HepG2 (cell line): ENCODE data around the gene SLC35B2. TPM values are rescaled to one million over a fixed set of nuclear protein-coding genes. Genes with fewer than 3 reads are reported as not detected.

Experiments used
- CREB1 ChIP-seq, 2 experiments: fragments of 450-650 bp in 1 of 2; IDR thresholded peaks; 2 replicates each; pipeline ENCODE4 v1.6.1; 2016 to 2017; ENCODE audit warnings: control low read depth in 1 of 2, mild to moderate bottlenecking in 1 of 2, missing compliant biosample characterization in 1 of 2, missing genetic modification characterization in 1 of 2
- IRF2 ChIP-seq: IDR thresholded peaks from 2 replicates; pipeline ENCODE4 v1.6.1; 2018; ENCODE audit warnings: missing genetic modification reagents, missing compliant biosample characterization
- ISL2 ChIP-seq: sonication (generic); formaldehyde crosslinking; IDR thresholded peaks from 2 replicates; pipeline ENCODE4 v1.5.0; 2020; ENCODE audit warnings: missing genetic modification reagents
- JUND ChIP-seq: sonication (generic); formaldehyde crosslinking; IDR thresholded peaks from 2 replicates; pipeline ENCODE4 v1.8.0; 2022; ENCODE audit warnings: mild to moderate bottlenecking, missing genetic modification reagents
- MBNL3 ChIP-seq: fragments of 250-450 bp; sonication (Bioruptor Pico); conservative IDR thresholded peaks from 2 replicates; pipeline ENCODE4 v1.8.0; 2022; ENCODE audit warnings: mild to moderate bottlenecking, inconsistent platforms
- MED1 ChIP-seq: sonication (generic); formaldehyde crosslinking; IDR thresholded peaks from 2 replicates; pipeline ENCODE4 v1.4.0; 2020; ENCODE audit warnings: missing genetic modification reagents
- NKX3-1 ChIP-seq: sonication (generic); formaldehyde crosslinking; IDR thresholded peaks from 2 replicates; pipeline ENCODE4 v1.5.0; 2020; ENCODE audit warnings: missing genetic modification reagents
- PTBP1 ChIP-seq: fragments of 200-400 bp; formaldehyde crosslinking; IDR thresholded peaks from 2 replicates; pipeline ENCODE4 v1.6.1; 2018; ENCODE audit warnings: low read length, low read depth; ENCODE audit not compliant: poor library complexity, severe bottlenecking
- SATB2 ChIP-seq: sonication (generic); formaldehyde crosslinking; IDR thresholded peaks from 2 replicates; pipeline ENCODE4 v1.5.0; 2020; ENCODE audit warnings: missing genetic modification reagents
- ZMYM2 ChIP-seq: sonication (generic); formaldehyde crosslinking; IDR thresholded peaks from 2 replicates; pipeline ENCODE4 v1.8.0; 2022; ENCODE audit warnings: mild to moderate bottlenecking, missing genetic modification reagents
- ZNF430 ChIP-seq: sonication (generic); formaldehyde crosslinking; IDR thresholded peaks from 2 replicates; pipeline ENCODE4 v1.9.0; 2021; ENCODE audit warnings: mild to moderate bottlenecking, missing genetic modification reagents
- ZNF614 ChIP-seq: IDR thresholded peaks from 2 replicates; pipeline ENCODE4 v1.6.1; 2018; ENCODE audit warnings: missing biosample characterization, missing genetic modification reagents, inconsistent platforms, borderline replicate concordance
- ZNF768 ChIP-seq: sonication (generic); formaldehyde crosslinking; IDR thresholded peaks from 2 replicates; pipeline ENCODE4 v1.4.0; 2020; ENCODE audit warnings: missing genetic modification reagents
- polyA plus RNA-seq, 8 experiments: library from polyadenylated mRNA; depleted of rRNA in 3 of 8; stranded (reverse) in 7 of 8; unstranded in 1 of 8; fragments of >200 nt; fragmentation: Illumina TruSeq in 4 of 8; extraction: Trizol in 4 of 8; gene quantifications; 2 replicates each; pipeline versions ENCODE4 v1.2.1 to v1.2.3, GENCODE V29; 2011 to 2016; ENCODE audit warnings: low read depth in 4 of 8, missing spikeins in 1 of 8, mixed read lengths in 1 of 8; ENCODE audit not compliant: insufficient read depth in 1 of 8
- total RNA-seq, 5 experiments: library from RNA; depleted of rRNA; stranded (reverse); fragments of >200 nt; fragmentation: Illumina TruSeq; extraction: Trizol; gene quantifications; 2 replicates each; pipeline ENCODE4 v1.2.3, GENCODE V29; 2016; ENCODE audit warnings: low read depth in 1 of 5
- TF ChIP-seq, protein P1 (sequence below): sonication (generic); formaldehyde crosslinking; IDR thresholded peaks from 2 replicates; pipeline ENCODE4 v1.4.0; 2020; ENCODE audit warnings: low read depth, missing genetic modification reagents
- TF ChIP-seq, protein P2 (sequence below): sonication (generic); formaldehyde crosslinking; IDR thresholded peaks from 2 replicates; pipeline ENCODE4 v1.4.0; 2020; ENCODE audit warnings: missing genetic modification reagents, borderline replicate concordance
- TF ChIP-seq, protein P3 (sequence below): sonication (generic); formaldehyde crosslinking; IDR thresholded peaks from 2 replicates; pipeline ENCODE4 v1.5.0; 2020; ENCODE audit warnings: missing genetic modification reagents
- TF ChIP-seq, protein P4 (sequence below): IDR thresholded peaks from 2 replicates; pipeline ENCODE4 v1.6.1; 2016; ENCODE audit warnings: low read depth
- TF ChIP-seq, protein P5 (sequence below): IDR thresholded peaks from 2 replicates; pipeline ENCODE4 v1.6.1; 2016; ENCODE audit warnings: missing compliant biosample characterization, missing genetic modification reagents, borderline replicate concordance

Gene SLC35B2
- total and polyA plus RNA-seq, 2 of the 13 experiments (the other 11 are each of a cell fraction or from before 2014, with no cell fraction given): 61.1 to 148 TPM

DNA sequence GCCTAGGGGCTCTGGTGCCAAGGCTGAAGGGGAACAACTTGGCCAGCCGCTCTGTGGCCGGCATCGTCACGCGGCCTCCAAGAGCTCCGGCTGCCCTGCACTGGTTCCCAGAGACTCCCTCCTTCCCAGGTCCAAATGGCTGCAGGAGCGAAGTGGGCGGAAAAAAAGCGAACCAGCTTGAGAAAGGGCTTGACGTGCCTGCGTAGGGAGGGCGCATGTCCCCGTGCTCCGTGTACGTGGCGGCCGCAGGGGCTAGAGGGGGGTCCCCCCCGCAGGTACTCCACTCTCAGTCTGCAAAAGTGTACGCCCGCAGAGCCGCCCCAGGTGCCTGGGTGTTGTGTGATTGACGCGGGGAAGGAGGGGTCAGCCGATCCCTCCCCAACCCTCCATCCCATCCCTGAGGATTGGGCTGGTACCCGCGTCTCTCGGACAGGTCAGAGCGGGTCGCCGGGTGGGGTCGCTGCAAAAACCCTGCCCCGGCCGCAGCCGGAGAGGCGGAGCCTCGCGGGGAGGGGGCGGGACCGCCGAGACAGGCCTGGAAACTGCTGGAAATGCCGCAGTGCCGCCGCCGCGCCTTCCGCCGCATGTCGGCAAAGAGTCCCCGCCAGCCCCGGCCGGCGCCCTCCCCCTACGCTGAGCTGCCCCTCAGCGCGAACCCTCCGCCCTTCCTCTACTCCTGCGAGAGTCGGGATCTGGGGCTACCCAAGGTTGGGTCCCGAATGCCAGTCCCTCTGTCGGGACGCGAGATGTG, 11.2 kb downstream of the SLC35B2 start (continued):
- TF ChIP-seq, protein P1, sequence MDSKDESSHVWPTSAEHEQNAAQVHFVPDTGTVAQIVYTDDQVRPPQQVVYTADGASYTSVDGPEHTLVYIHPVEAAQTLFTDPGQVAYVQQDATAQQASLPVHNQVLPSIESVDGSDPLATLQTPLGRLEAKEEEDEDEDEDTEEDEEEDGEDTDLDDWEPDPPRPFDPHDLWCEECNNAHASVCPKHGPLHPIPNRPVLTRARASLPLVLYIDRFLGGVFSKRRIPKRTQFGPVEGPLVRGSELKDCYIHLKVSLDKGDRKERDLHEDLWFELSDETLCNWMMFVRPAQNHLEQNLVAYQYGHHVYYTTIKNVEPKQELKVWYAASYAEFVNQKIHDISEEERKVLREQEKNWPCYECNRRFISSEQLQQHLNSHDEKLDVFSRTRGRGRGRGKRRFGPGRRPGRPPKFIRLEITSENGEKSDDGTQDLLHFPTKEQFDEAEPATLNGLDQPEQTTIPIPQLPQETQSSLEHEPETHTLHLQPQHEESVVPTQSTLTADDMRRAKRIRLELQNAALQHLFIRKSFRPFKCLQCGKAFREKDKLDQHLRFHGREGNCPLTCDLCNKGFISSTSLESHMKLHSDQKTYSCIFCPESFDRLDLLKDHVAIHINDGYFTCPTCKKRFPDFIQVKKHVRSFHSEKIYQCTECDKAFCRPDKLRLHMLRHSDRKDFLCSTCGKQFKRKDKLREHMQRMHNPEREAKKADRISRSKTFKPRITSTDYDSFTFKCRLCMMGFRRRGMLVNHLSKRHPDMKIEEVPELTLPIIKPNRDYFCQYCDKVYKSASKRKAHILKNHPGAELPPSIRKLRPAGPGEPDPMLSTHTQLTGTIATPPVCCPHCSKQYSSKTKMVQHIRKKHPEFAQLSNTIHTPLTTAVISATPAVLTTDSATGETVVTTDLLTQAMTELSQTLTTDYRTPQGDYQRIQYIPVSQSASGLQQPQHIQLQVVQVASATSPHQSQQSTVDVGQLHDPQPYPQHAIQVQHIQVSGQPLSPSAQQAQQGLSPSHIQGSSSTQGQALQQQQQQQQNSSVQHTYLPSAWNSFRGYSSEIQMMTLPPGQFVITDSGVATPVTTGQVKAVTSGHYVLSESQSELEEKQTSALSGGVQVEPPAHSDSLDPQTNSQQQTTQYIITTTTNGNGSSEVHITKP (CRISPR knock-in tag): no peak; the same call in none of the 2 replicates
- TF ChIP-seq CREB1 (IDR thresholded peaks at IDR 0.05) (peak; percentile 66), CREB1 (CRISPR knock-in tag; IDR thresholded peaks at IDR 0.05) (no peak), ZMYM2 (CRISPR knock-in tag) (0 out of 2 replicates have a peak, but pooled peaks have one; percentile 51), ZNF768 (CRISPR knock-in tag) (peak; percentile 48), IRF2 (peak; percentile 82), JUND (CRISPR knock-in tag) (0 out of 2 replicates have a peak, but pooled peaks have one; percentile 19), PTBP1 (peak; percentile 87), ZNF614 (CRISPR knock-in tag) (no peak; the same call in 1 of the 2 replicates), ZNF430 (CRISPR knock-in tag) (peak; percentile 96), SATB2 (CRISPR knock-in tag) (peak; percentile 23; the same call in 1 of the 2 replicates), ISL2 (CRISPR knock-in tag) (peak; percentile 82), MED1 (CRISPR knock-in tag) (peak; percentile 72; the same call in 1 of the 2 replicates), MBNL3 (peak; percentile 86; the same call in 1 of the 2 replicates), NKX3-1 (CRISPR knock-in tag) (peak; percentile 56)
- TF ChIP-seq, protein P2, sequence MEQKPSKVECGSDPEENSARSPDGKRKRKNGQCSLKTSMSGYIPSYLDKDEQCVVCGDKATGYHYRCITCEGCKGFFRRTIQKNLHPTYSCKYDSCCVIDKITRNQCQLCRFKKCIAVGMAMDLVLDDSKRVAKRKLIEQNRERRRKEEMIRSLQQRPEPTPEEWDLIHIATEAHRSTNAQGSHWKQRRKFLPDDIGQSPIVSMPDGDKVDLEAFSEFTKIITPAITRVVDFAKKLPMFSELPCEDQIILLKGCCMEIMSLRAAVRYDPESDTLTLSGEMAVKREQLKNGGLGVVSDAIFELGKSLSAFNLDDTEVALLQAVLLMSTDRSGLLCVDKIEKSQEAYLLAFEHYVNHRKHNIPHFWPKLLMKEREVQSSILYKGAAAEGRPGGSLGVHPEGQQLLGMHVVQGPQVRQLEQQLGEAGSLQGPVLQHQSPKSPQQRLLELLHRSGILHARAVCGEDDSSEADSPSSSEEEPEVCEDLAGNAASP: peak; percentile 70
- TF ChIP-seq, protein P3, sequence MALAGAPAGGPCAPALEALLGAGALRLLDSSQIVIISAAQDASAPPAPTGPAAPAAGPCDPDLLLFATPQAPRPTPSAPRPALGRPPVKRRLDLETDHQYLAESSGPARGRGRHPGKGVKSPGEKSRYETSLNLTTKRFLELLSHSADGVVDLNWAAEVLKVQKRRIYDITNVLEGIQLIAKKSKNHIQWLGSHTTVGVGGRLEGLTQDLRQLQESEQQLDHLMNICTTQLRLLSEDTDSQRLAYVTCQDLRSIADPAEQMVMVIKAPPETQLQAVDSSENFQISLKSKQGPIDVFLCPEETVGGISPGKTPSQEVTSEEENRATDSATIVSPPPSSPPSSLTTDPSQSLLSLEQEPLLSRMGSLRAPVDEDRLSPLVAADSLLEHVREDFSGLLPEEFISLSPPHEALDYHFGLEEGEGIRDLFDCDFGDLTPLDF: peak; percentile 56; the same call in 1 of the 2 replicates
- TF ChIP-seq, protein P4, sequence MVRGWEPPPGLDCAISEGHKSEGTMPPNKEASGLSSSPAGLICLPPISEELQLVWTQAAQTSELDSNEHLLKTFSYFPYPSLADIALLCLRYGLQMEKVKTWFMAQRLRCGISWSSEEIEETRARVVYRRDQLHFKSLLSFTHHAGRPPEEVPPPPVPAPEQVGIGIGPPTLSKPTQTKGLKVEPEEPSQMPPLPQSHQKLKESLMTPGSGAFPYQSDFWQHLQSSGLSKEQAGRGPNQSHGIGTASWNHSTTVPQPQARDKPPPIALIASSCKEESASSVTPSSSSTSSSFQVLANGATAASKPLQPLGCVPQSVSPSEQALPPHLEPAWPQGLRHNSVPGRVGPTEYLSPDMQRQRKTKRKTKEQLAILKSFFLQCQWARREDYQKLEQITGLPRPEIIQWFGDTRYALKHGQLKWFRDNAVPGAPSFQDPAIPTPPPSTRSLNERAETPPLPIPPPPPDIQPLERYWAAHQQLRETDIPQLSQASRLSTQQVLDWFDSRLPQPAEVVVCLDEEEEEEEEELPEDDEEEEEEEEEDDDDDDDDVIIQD (CRISPR knock-in tag): peak; percentile 53; the same call in 1 of the 2 replicates
- TF ChIP-seq, protein P5, sequence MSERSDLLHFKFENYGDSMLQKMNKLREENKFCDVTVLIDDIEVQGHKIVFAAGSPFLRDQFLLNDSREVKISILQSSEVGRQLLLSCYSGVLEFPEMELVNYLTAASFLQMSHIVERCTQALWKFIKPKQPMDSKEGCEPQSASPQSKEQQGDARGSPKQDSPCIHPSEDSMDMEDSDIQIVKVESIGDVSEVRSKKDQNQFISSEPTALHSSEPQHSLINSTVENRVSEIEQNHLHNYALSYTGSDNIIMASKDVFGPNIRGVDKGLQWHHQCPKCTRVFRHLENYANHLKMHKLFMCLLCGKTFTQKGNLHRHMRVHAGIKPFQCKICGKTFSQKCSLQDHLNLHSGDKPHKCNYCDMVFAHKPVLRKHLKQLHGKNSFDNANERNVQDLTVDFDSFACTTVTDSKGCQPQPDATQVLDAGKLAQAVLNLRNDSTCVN (CRISPR knock-in tag): peak; percentile 35; the same call in 1 of the 2 replicates
